Measurements from ENCODE around the gene CALCOCO2. TPM values are rescaled to one million over a fixed set of nuclear protein-coding genes. Genes with fewer than 3 reads are reported as not detected.
A peak's percentile ranks its signal among the peaks of the same experiment; 100 is the strongest.

CALCOCO2 gene
- total and polyA plus RNA-seq, 2 of the 13 experiments (the other 11 are each of a cell fraction or from before 2014, with no cell fraction given), result 72.9 to 111 TPM

DNA sequence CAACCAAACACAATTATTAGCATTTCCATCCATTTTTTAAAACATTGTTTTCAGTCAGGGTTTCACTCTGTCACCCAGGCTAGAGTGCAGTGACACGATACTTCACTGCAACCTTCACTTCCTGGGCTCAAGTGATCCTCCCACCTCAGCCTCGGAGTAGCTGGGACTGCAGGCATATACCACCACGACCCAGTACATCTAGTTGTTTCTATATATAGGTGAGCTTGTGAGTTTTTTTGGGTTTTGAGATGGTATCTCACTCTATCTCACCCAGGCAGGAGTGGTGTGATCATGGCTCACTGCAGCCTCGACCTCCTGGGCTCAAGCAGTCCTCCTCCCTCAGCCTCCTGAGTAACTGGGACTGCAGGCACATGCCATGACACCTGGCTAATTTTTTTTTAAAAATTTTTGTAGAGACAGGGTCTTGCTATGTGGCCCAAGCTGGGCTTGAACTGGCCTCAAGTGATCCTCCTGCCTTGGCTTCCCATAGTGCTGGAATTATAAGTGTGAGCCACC lies 40.3 kb downstream of the CALCOCO2 start (continued):
- 0 out of 2 replicates have a peak, but pooled peaks have one; percentile 9 for TF ChIP-seq ZNF776 (CRISPR knock-in tag; IDR thresholded peaks at IDR 0.05)
- TF ChIP-seq HOXA7 (CRISPR knock-in tag; IDR thresholded peaks at IDR 0.05), result no peak
- no peak for TF ChIP-seq TRIM24 (CRISPR knock-in tag; IDR thresholded peaks at IDR 0.05)
- no peak for TF ChIP-seq ETV6 (CRISPR knock-in tag; conservative IDR thresholded peaks at IDR 0.05)
- no peak for TF ChIP-seq NRL (CRISPR knock-in tag; IDR thresholded peaks at IDR 0.05; ENCODE audit: borderline replicate concordance)
- TF ChIP-seq, protein P1, sequence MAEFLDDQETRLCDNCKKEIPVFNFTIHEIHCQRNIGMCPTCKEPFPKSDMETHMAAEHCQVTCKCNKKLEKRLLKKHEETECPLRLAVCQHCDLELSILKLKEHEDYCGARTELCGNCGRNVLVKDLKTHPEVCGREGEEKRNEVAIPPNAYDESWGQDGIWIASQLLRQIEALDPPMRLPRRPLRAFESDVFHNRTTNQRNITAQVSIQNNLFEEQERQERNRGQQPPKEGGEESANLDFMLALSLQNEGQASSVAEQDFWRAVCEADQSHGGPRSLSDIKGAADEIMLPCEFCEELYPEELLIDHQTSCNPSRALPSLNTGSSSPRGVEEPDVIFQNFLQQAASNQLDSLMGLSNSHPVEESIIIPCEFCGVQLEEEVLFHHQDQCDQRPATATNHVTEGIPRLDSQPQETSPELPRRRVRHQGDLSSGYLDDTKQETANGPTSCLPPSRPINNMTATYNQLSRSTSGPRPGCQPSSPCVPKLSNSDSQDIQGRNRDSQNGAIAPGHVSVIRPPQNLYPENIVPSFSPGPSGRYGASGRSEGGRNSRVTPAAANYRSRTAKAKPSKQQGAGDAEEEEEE (CRISPR knock-in tag; IDR thresholded peaks at IDR 0.05; ENCODE audit: borderline replicate concordance), result no peak
- TF ChIP-seq PCBP2 (optimal IDR thresholded peaks at IDR 0.05; ENCODE audit: low read depth, low read length, poor library complexity, severe bottlenecking), result no peak
- no peak for TF ChIP-seq AHR (CRISPR knock-in tag; IDR thresholded peaks at IDR 0.05)
- TF ChIP-seq, protein P2, sequence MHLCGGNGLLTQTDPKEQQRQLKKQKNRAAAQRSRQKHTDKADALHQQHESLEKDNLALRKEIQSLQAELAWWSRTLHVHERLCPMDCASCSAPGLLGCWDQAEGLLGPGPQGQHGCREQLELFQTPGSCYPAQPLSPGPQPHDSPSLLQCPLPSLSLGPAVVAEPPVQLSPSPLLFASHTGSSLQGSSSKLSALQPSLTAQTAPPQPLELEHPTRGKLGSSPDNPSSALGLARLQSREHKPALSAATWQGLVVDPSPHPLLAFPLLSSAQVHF (CRISPR knock-in tag; IDR thresholded peaks at IDR 0.05), result no peak
- TF ChIP-seq RBM39 (IDR thresholded peaks at IDR 0.05; ENCODE audit: low read depth, low read length, poor library complexity, severe bottlenecking), result no peak
- TF ChIP-seq ZNF274 (CRISPR knock-in tag; IDR thresholded peaks at IDR 0.05), result no peak
- TF ChIP-seq ZSCAN20 (CRISPR knock-in tag; IDR thresholded peaks at IDR 0.05; ENCODE audit: borderline replicate concordance), result 0 out of 2 replicates have a peak, but pooled peaks have one; percentile 11
- no peak for TF ChIP-seq ZNF44 (CRISPR knock-in tag; IDR thresholded peaks at IDR 0.05)
- no peak for TF ChIP-seq HNRNPLL (IDR thresholded peaks at IDR 0.05; ENCODE audit: low read depth, low read length, poor library complexity, severe bottlenecking)
- TF ChIP-seq, protein P3, sequence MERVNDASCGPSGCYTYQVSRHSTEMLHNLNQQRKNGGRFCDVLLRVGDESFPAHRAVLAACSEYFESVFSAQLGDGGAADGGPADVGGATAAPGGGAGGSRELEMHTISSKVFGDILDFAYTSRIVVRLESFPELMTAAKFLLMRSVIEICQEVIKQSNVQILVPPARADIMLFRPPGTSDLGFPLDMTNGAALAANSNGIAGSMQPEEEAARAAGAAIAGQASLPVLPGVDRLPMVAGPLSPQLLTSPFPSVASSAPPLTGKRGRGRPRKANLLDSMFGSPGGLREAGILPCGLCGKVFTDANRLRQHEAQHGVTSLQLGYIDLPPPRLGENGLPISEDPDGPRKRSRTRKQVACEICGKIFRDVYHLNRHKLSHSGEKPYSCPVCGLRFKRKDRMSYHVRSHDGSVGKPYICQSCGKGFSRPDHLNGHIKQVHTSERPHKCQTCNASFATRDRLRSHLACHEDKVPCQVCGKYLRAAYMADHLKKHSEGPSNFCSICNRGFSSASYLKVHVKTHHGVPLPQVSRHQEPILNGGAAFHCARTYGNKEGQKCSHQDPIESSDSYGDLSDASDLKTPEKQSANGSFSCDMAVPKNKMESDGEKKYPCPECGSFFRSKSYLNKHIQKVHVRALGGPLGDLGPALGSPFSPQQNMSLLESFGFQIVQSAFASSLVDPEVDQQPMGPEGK (CRISPR knock-in tag; IDR thresholded peaks at IDR 0.05), result no peak
- TF ChIP-seq MYNN (CRISPR knock-in tag; IDR thresholded peaks at IDR 0.05; ENCODE audit: low read depth), result no peak
- no peak for TF ChIP-seq PRDM10 (CRISPR knock-in tag; IDR thresholded peaks at IDR 0.05; ENCODE audit: low read depth)
- TF ChIP-seq STAG1 (CRISPR knock-in tag; IDR thresholded peaks at IDR 0.05), result no peak
- no peak for TF ChIP-seq DDIT3 (CRISPR knock-in tag; IDR thresholded peaks at IDR 0.05)
- 0 out of 2 replicates have a peak, but pooled peaks have one; percentile 19 for TF ChIP-seq ZNF234 (CRISPR knock-in tag; conservative IDR thresholded peaks at IDR 0.05)
- TF ChIP-seq SRSF9 (IDR thresholded peaks at IDR 0.05; ENCODE audit: borderline replicate concordance, insufficient read depth, low read depth, low read length, poor library complexity, severe bottlenecking), result no peak
